ENCODE data around the gene GRB7. TPM values are rescaled to one million over a fixed set of nuclear protein-coding genes. Genes with fewer than 3 reads are reported as not detected.

The GRB7 gene
- total and polyA plus RNA-seq, 10 of the 15 experiments (the other 5 are each of a cell fraction or from before 2014, with no cell fraction given), result 0.05 to 0.34 (median 0.19) TPM; not detected in 4

DNA sequence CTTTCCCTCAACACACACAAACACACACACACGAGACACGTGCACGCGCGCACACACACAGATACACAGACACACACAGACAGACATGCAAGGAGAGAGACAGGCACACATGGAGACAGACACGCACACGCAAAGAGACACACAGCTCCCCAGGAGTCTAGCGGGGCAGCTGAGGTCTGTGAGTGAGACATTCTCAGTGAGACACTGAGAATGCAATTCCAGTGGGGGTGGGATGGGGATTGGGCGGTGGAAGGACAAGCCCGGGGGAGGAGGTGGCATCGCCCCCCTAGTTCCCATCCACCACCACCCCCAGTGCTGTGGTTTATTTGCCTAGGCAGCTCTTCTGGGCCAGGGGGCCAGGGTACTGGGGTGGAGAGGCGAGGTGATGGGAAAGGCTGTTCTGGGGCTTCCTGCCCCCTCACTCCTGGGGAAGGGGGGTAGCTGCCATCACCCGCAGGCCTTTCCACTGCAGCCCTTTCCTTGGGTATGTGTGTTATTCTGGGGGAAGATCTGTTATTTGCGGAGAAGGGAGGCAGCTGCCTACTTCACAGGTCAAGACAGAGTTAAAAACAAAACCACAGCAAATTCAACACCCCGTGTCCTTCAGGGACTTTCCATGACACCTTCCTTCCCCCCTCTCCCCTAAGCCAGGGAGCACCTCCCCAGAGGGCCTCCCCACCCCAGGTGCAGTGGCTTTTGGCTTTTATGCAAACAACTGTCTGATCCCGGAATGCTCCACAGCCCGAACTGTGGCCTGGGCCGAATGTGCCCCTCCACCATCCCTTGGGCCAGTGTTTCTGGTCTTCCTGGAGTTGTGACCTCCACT, 18.0 kb downstream of the GRB7 start (continued):
- TF ChIP-seq ZBTB40 (IDR thresholded peaks at IDR 0.05; ENCODE audit: borderline replicate concordance) (no peak), RCOR1 (conservative IDR thresholded peaks at IDR 0.05; ENCODE audit: low read depth, low read length) (no peak), MXI1 (IDR thresholded peaks at IDR 0.05; ENCODE audit: low read depth, low read length) (no peak), BHLHE40 (IDR thresholded peaks at IDR 0.05; ENCODE audit: borderline replicate concordance in 1 of 2, low read depth in 2 of 2, low read length in 1 of 2) (peak; percentile 87 to 89), SMAD1 (IDR thresholded peaks at IDR 0.05; ENCODE audit: low read depth, partially characterized antibody) (no peak), LARP7 (IDR thresholded peaks at IDR 0.05) (no peak), SPI1 (IDR thresholded peaks at IDR 0.05; ENCODE audit: borderline replicate concordance, insufficient read depth, low read depth, low read length) (0 out of 2 replicates have a peak, but pooled peaks have one; percentile 9), NKRF (conservative IDR thresholded peaks at IDR 0.05) (peak; percentile 19; the same call in 1 of the 2 replicates), ESRRA (IDR thresholded peaks at IDR 0.05; ENCODE audit: low read length) (no peak), BCL11A (IDR thresholded peaks at IDR 0.05; ENCODE audit: low read depth, low read length) (peak; percentile 71; the same call in 1 of the 2 replicates), TCF3 (IDR thresholded peaks at IDR 0.05; ENCODE audit: borderline replicate concordance, insufficient read depth, low read depth, low read length) (peak; percentile 87), EZH2 (IDR thresholded peaks at IDR 0.05; ENCODE audit: borderline replicate concordance, control insufficient read depth, low read depth, low read length) (no peak), CBX5 (IDR thresholded peaks at IDR 0.05; ENCODE audit: low read depth) (0 out of 2 replicates have a peak, but pooled peaks have one; percentile 15), SIN3A (IDR thresholded peaks at IDR 0.05; ENCODE audit: low read depth, low read length) (no peak), ETV6 (conservative IDR thresholded peaks at IDR 0.05 in 1 of 2, IDR thresholded peaks at IDR 0.05 in 1 of 2; ENCODE audit: borderline replicate concordance in 1 of 2, low read depth in 1 of 2) (peak in 1 of 2 experiments; percentile 52; a peak in 1 of 4 replicates), STAT3 (IDR thresholded peaks at IDR 0.05; ENCODE audit: low read depth, low read length) (no peak), KAT2A (conservative IDR thresholded peaks at IDR 0.05; ENCODE audit: control insufficient read depth, low read depth, low read length) (no peak), MEF2B (IDR thresholded peaks at IDR 0.05; ENCODE audit: partially characterized antibody, poor library complexity, severe bottlenecking) (peak; percentile 92)
- TF ChIP-seq, protein P1, sequence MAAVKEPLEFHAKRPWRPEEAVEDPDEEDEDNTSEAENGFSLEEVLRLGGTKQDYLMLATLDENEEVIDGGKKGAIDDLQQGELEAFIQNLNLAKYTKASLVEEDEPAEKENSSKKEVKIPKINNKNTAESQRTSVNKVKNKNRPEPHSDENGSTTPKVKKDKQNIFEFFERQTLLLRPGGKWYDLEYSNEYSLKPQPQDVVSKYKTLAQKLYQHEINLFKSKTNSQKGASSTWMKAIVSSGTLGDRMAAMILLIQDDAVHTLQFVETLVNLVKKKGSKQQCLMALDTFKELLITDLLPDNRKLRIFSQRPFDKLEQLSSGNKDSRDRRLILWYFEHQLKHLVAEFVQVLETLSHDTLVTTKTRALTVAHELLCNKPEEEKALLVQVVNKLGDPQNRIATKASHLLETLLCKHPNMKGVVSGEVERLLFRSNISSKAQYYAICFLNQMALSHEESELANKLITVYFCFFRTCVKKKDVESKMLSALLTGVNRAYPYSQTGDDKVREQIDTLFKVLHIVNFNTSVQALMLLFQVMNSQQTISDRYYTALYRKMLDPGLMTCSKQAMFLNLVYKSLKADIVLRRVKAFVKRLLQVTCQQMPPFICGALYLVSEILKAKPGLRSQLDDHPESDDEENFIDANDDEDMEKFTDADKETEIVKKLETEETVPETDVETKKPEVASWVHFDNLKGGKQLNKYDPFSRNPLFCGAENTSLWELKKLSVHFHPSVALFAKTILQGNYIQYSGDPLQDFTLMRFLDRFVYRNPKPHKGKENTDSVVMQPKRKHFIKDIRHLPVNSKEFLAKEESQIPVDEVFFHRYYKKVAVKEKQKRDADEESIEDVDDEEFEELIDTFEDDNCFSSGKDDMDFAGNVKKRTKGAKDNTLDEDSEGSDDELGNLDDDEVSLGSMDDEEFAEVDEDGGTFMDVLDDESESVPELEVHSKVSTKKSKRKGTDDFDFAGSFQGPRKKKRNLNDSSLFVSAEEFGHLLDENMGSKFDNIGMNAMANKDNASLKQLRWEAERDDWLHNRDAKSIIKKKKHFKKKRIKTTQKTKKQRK (IDR thresholded peaks at IDR 0.05; ENCODE audit: low read depth, low read length), result no peak
